G401.6 (cell line): ENCODE measurements around the gene CPN2.

Source experiments
- FAIRE-seq: peaks from 2 replicates; lab custom pipeline; 2012; peaks lifted over from hg19 to GRCh38; lab: Jason Lieb, UNC

Gene CPN2

GRCh38 chr3:194312743-194313281 lies 38.3 kb downstream of the CPN2 start:
- FAIRE-seq: no peak

DNA sequence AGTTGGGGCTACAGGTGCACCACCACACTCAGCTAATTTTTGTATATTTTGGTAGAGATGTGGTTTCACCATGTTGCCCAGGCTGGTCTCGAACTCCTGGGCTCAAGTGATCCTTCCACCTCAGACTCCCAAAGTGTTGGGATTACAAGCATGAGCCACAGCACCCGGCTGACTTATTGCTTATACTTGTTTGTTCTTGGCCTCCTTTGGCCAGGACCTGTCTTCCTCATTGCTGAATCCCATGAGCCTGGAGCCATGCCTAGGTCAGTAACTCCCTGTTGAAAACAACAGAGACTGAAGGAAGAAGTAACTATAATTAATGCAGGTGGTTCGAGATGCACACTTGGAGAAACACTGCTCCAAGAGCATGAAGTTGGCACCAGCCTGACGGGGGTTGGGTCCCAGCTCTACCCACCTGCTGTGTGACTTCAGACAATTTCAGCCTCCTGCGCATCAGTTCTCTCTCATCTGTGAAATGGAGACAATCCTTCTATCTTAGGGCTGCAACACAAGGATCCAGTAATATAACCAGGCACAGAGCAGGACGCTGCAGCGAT lies 38.9 kb downstream of the CPN2 start:
- no peak for FAIRE-seq

DNA sequence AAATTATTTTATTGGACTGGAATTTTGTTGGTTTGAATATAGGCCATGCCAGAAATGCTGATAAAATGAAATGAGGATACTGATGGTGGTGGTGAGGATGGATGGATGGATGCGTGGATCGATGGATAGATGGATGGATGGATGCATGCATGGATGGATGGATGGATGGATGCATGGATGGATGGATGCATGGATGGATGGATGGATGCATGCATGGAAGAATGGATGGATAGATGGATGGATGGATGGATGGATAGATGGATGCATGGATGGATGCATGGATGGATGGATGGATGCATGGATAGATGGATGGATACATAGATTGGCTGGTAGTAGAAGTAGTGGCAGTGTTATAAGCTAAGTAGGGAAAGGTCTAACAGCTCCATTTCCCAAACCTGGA lies 40.1 kb downstream of the CPN2 start:
- FAIRE-seq: no peak

DNA sequence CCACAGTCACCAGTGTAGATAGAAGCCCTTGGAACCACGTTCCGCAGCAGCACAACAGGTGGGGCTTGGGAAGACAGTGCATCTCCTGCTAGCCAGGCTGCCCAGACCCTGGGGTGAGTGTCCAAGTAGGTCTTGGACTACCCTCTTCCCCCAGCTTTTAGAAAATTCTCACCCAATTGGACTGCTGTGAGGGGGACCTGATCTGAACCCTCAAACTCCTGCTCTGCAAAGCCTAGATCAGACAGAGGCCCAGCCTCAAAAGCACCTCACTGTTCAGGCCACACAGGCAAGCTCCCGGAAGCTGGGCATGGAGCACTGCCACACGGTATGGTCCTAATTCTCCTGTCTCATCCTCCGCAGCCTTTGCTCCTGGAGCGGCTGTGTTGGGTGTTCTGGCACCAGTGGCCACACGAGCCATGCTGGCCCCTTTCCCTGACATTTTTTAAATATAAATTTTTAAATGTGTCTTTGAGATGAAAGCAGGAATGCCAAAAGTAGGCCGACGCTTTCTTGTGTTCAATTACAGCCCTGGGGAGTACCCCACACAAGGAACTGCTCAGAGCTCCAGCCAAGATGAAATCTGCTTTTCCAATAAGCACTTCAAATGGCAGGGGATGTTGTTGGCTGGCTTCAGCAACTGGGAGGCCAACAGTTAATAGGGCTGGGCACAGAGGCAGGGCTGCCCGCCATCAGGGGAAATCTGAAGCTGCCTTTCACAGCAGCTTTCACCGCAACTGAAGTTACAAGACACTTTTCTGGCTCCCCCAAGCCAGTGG lies 40.9 kb downstream of the CPN2 start:
- FAIRE-seq: no peak

DNA sequence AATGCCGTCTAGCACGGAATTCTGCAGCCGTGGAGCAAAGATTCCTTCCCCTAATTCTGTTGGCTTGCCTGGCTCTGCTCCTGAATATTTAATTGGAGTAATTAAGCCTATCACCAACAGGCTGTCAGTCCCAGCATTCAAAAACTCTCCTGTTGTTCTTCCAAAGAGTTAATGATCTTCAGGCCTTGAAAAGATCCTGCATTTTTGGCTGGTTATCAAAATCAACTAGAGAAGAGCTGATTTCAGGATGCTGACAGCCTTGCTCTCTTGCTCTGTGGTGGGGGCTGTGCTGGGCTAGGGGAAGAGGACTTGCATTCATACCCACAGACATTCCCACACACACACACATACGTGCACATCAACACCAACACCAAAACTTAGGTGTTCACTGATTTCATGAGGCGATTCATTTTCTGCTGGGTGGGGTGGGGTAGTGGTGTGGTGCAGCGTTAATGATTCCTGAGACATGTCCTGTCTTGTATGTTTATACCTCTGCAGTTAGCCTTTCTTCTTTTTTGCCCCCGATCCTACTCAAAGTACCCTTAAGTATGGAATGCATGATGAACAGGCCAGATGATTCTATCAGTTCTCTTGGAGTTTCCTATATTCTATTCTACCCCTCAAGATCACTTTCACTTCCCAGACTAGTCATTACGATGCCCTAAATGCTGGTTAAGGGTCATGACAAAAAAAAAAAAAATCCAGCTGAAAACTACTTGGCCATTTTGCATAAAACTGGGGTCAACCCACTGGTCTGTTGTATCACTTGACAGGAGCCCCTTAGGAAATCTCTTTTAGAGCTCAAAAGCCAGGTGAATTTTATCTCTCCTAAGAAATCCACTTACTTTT lies 42.3 kb downstream of the CPN2 start:
- FAIRE-seq: no peak

GRCh38 chr3:194307849-194308248 lies 43.3 kb downstream of the CPN2 start:
- FAIRE-seq: no peak

GRCh38 chr3:194306771-194307640 lies 44.1 kb downstream of the CPN2 start:
- FAIRE-seq: no peak

- no peak for FAIRE-seq
Observed at GRCh38 chr3:194306109-194306686, 44.9 kb downstream of the CPN2 start.

DNA sequence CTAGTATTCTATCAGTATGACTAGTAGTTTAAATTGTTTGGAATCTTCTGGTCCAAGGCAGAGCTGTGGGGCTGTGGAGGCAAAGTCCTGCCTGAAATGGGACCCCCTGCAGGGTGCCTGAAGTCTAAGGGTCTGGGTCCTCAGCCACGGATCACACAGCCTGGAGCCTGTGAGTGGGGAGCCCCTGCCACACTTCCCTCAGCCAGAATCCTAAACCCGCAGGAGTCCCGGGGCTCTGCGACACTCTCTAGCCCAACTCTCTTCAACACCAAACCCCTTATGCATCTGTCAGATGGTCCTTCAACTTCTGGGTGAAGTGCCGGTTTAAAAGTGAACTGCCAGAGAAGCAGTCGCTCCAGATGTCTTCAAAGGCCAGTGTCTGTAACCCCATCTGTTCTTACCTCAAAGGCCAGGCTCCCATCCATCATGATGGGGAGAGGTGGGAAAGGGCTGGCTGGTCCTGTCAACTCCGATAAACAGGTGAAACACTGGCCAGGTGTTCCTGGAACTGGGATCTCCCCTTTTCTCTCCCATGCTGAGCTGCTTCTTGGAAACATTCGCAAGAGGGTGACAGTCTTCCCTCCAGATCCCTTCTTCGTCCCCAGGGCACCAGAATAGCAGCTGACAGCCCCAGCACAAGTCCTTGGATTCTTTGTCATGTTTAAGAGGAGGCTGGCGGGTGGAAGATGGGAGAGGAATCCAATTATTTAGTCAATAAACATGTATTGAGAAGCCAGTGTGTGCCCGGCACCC lies 45.6 kb downstream of the CPN2 start:
- no peak for FAIRE-seq

DNA sequence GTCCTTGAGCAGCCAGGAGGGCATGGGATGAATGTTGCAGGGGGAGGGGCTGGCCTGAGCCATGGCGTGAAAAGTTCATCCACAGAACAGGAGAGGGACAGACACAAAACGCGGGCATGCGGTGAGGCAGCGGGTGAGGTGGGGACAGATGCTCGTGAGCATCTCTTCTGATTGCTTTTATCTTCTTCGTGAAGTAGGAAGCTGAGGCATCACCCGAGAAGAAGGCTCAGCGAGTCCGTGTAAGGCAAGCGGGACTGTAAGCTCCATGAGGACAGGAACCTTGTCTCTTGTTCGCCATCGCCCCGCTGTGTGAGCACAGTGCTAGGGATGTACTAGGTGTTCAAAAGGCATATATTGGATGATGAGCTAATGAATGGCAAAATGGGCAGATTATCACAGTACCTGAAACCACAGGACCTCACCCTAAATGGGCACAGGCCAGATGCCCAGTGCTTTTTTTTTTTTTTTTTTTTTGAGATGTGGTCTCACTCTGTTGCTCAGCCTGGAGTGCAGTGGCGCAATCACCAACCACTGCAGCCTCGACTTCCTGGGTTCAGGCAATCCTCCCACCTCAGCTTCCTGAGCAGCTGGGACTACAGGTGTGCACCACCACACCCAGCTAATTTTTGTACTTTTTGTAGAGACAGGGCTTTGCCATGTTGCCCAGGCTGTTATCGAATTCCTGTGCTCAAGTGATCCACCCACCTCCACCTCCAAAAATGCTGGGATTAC lies 46.8 kb downstream of the CPN2 start:
- FAIRE-seq: no peak

GRCh38 chr3:194303749-194304148 lies 47.4 kb downstream of the CPN2 start:
- no peak for FAIRE-seq

- FAIRE-seq: no peak
Observed at GRCh38 chr3:194301730-194302129, 49.4 kb downstream of the CPN2 start.

GRCh38 chr3:194300936-194301335 lies 50.2 kb downstream of the CPN2 start:
- FAIRE-seq: no peak

GRCh38 chr3:194300382-194300758 lies 50.8 kb downstream of the CPN2 start:
- no peak for FAIRE-seq

DNA sequence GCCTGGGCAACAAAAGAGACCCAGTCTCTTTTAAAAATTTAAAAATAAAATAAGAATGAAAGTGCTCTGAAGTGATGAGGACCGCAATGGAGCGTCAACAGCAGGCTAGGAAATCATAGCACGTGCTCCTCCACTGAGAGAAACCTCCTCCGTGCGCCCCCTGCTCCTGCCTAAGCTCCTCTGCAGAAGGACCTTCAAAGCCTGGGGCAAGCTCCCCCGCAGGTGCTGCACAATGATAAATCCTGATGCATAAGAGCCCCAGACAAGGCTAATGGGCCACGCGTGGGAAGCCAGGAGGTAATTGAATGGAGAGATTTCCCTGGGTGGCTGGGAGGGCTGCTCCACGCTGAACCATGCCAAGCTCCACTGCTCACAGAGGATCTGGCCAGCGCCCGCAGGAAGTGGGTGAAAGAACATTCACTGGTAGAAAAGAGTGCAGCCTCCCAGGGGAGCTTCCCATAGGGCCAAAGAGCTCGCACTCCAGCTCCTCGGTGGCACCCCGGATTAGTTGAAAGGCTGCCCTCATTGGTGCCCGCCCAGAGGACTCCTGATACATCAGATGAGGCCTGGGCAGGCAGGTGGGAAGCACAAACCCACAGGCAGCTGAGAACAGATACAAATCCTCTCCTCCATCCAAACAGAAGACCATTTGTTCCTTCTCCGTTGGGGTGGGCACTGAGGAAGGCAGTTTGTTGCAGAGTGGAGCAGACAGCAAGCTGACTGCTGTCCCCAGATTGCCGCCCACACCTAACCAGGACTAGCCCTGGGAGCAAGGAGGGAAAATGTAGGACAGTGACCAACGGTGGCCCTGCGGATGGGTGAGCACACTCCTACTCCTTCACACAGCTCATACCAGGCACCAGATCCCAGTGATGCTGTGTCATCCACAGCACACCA lies 52.5 kb downstream of the CPN2 start:
- no peak for FAIRE-seq

DNA sequence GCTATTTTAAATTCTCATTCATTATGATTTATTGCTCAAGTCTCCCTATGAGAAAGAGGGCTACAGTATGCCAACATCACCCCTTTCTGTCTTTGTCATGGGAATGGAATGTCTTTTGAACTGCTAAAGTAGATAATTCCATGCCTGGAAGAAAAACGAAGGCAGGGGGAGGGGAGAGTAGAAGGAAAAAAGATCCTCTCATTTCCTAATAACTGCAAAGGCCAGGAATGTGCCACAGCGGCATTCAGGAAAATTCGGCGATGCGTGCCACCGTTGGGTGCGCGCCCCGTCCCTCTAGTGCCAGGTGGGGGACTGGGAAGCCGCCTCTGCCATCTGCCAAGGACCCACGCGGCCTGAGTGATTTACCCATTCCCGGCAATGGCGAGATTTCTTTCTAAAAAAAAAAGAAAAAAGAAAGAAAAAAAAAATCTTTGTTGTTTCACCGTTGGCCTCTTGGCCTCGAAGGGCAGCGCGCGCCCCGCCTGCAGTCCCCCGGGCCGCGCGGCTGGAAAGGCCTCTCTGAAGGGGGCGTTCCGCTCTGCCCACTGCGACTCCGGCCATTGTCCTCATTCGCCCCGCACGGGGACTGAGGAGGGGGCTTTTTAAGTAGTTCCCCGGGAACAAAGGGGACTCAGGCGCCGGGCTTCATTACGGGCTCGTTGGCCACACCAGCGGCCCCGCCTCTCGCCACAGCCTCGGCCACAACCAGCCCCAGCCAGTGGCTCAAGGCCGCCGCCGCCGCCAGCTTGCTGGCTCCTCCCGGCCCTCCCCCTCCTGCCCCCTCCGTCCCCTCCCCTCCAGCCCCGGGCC lies 54.5 kb downstream of the CPN2 start:
- no peak for FAIRE-seq

- no peak for FAIRE-seq
Observed at GRCh38 chr3:194294895-194295214, 56.3 kb downstream of the CPN2 start.

GRCh38 chr3:194294199-194294894 lies 56.8 kb downstream of the CPN2 start:
- no peak for FAIRE-seq
